SH-SY5Y (cell line): ENCODE data around the gene FBXL5.

Source experiments
- GATA2 ChIP-seq: IDR thresholded peaks from 2 replicates; pipeline ENCODE4 v1.6.1; 2011; ENCODE audit warnings: mild to moderate bottlenecking, low read depth, low read length
- GATA3 ChIP-seq: IDR thresholded peaks from 2 replicates; pipeline ENCODE4 v1.6.1; 2011; ENCODE audit warnings: low read depth, mild to moderate bottlenecking, low read length, moderate library complexity

GRCh38 chr4:15651676-15652075 is 3.5 kb downstream of the FBXL5 start:
- no peak for TF ChIP-seq GATA3
- TF ChIP-seq GATA2: no peak
